Measurements from ENCODE around the gene SORCS2.

SORCS2 gene

GRCh38 chr4:7634661-7635251 is 442.4 kb downstream of the SORCS2 start:
- TF ChIP-seq, protein P1, sequence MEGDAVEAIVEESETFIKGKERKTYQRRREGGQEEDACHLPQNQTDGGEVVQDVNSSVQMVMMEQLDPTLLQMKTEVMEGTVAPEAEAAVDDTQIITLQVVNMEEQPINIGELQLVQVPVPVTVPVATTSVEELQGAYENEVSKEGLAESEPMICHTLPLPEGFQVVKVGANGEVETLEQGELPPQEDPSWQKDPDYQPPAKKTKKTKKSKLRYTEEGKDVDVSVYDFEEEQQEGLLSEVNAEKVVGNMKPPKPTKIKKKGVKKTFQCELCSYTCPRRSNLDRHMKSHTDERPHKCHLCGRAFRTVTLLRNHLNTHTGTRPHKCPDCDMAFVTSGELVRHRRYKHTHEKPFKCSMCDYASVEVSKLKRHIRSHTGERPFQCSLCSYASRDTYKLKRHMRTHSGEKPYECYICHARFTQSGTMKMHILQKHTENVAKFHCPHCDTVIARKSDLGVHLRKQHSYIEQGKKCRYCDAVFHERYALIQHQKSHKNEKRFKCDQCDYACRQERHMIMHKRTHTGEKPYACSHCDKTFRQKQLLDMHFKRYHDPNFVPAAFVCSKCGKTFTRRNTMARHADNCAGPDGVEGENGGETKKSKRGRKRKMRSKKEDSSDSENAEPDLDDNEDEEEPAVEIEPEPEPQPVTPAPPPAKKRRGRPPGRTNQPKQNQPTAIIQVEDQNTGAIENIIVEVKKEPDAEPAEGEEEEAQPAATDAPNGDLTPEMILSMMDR (conservative IDR thresholded peaks at IDR 0.05; ENCODE audit: low read depth, low read length) = no peak
- DNase-seq (ENCODE audit: low read depth) = no peak
- no peak overlapping the region for H3K4me3 ChIP-seq (ENCODE audit: low read depth, low read length)

DNA sequence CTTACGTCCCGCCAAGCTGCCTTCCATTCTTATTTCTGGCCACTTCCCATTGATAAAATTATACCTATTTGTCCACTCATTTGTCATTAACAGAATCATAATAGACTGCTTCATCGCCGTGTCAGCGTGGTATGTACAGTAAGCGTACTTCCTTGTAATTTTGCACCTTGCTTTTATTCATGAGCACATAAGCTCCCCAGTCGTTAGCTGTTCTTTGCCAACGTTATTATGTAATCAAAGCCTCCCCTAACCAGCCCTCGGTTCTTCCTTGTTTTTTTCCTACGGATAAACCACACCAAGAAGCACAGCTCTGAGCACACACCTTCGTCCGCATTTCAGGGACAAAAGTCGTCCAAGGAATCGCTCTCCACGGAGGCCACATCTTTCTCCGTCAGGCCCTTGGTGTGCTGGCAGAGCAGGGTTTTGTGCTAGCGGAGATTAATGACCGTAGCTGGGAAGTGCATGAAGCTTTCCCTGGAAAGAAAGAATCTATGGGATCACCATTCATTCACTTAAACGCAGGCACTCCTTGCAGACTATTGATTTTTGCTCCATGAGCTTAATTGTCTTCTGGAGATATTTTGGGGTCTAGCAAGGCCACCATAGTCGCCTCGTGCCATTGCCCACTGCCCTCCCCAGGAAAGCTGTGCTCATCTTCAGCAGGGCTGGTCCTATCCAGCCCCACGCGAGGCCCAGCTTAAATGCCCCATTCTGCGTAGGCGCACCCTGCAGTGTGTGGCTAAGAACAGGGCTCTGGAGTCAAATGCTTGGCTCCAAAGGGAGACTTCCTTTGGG is 443.3 kb downstream of the SORCS2 start:
- DNase-seq (ENCODE audit: low read depth) = no peak
- TF ChIP-seq, protein P1 (conservative IDR thresholded peaks at IDR 0.05; ENCODE audit: low read depth, low read length) = no peak
- no peak overlapping the region for H3K4me3 ChIP-seq (ENCODE audit: low read depth, low read length)

GRCh38 chr4:7636240-7636508 is 443.8 kb downstream of the SORCS2 start:
- no peak overlapping the region for H3K4me3 ChIP-seq (ENCODE audit: low read depth, low read length)
- TF ChIP-seq, protein P1 (conservative IDR thresholded peaks at IDR 0.05; ENCODE audit: low read depth, low read length) = no peak
- DNase-seq (ENCODE audit: low read depth) = no peak

DNA sequence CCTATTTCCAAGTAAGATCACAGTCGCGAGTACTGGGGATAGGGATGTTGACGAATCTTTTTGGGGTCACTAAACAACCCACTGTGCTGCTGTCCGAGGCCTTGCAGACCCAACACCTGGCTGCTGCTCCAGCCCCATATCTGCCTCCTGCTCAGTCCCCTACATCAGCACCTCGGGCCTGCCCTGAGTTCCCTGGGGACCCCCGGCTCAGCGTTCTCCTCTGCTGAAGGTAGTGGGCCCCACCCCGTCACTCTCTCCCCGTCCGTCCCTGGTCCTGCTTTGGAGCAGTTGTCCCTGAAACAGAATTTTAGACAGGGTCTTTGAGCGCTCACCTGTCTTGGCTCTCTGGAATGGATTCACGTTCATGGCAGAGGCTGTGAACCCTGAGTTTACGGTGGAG is 444.8 kb downstream of the SORCS2 start:
- TF ChIP-seq, protein P1 (conservative IDR thresholded peaks at IDR 0.05; ENCODE audit: low read depth, low read length) = no peak
- no peak overlapping the region for H3K4me3 ChIP-seq (ENCODE audit: low read depth, low read length)
- no peak for DNase-seq (ENCODE audit: low read depth)

GRCh38 chr4:7637971-7638370 is 445.6 kb downstream of the SORCS2 start:
- no peak for DNase-seq (ENCODE audit: low read depth)
- TF ChIP-seq, protein P1 (conservative IDR thresholded peaks at IDR 0.05; ENCODE audit: low read depth, low read length) = no peak
- H3K4me3 ChIP-seq (ENCODE audit: low read depth, low read length) = no peak overlapping the region

DNA sequence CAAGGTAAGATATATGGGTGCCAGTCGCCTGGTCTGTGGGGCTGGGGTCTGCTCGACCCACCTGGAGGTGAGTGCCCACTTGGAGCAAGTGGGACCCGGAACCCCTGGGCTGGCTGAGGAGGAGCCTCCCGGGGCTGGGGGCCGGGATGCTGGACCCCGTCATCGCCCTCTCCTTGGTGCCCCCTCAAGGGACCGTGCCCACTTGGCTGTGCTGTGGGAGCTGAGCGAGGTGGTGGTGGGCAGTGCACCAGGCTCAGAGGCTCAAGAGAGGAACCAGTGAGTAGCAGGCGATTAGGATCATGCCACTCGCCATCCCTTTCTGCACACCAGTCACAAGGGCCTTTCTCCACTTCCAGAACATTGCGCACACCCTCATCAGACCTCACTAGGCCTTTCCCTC is 446.2 kb downstream of the SORCS2 start:
- DNase-seq (ENCODE audit: low read depth) = no peak
- no peak overlapping the region for H3K4me3 ChIP-seq (ENCODE audit: low read depth, low read length)
- TF ChIP-seq, protein P1 (conservative IDR thresholded peaks at IDR 0.05; ENCODE audit: low read depth, low read length) = no peak

Data from choroid plexus epithelial cell (primary cell).